Renal pelvis (tissue), 4 donors: ENCODE results near the gene DDX20. TPM values are rescaled to one million over a fixed set of nuclear protein-coding genes. Genes with fewer than 3 reads are reported as not detected.
"Not testable (repeated sequence)": the region's sequence is repeated elsewhere in the genome, so short reads cannot be mapped to it uniquely, and the experiment has no call there.

Source experiments
- DNase-seq: peaks from one replicate; pipeline ENCODE4 v3.0.0-alpha.2; 2013
- polyA plus RNA-seq, 3 donors: library from polyadenylated mRNA; unstranded; fragments of 120-200 nt; gene quantifications; one replicate each; pipeline ENCODE4 v1.2.1, GENCODE V29; 2013; ENCODE audit not compliant: insufficient read length in 3 of 3

Gene DDX20
- polyA plus RNA-seq, 3 donors: 19.8 to 22.6 (median 20.3) TPM

DNA sequence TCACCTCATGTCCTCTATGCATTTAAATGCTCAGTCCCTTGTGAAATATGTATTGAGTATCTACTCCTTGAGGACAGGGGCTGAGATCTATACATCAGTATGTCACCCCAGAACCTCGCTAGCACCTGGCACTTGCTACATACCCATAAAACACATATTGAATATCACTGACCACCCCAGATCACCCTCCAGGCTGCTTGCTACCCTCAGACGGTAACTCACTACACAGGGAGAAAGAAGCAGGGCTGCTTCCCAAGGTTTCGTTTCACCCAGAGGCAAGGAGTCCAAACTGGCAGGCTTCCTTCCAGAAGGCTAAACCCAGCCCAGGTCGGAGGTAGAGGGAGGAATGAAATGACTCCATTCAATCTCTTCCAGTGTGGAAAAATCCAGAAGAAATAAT, 25.0 kb upstream of the DDX20 start:
- no peak for DNase-seq

- no peak for DNase-seq
Observed at GRCh38 chr1:111731956-111732355, 23.7 kb upstream of the DDX20 start.

- no peak for DNase-seq
Observed at GRCh38 chr1:111732718-111733117, 23.0 kb upstream of the DDX20 start.

- no peak for DNase-seq
Observed at GRCh38 chr1:111733183-111733991, 22.3 kb upstream of the DDX20 start.

DNA sequence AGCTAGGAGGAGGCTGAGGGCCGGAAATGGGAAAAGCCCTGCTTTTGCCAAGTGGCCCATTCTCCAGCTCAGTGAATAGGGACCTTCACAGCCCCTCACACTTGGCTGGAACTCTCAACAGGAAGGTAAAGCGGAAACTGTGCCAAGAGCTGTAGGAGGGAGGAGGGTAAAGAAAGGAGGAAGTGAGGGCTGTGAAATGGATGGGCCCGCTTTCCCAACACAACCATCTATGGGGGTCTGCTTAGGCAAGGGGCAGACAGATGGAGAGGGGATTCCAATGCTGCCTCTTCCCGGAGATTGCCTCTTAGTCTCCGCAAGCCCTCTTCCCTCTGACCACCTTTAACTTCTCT, 21.7 kb upstream of the DDX20 start:
- no peak for DNase-seq

DNA sequence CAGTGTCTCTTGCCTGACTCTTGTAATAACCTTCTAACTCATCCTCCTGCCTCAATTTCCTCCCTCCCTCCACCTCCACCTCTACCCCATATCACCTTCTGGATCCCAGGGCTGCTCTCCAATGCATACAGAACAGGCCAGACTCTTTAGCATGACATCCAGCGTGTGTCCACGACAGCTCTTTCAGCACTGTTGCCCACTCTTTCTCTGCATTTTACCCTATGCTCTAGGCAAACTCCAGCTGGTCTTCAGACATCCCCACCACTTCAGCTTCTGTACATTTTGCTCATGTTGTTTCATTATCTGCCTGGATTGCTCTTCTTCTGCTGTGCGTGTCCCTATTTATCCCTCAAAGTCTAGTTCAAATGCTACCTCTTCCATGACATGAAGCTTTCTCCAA, 21.3 kb upstream of the DDX20 start:
- DNase-seq: no peak

- DNase-seq: no peak
Observed at GRCh38 chr1:111734856-111735255, 20.8 kb upstream of the DDX20 start.

GRCh38 chr1:111735321-111735720, 20.4 kb upstream of the DDX20 start:
- DNase-seq: no peak

- DNase-seq: peak; percentile 51
Observed at GRCh38 chr1:111735858-111736544, 19.7 kb upstream of the DDX20 start.

DNA sequence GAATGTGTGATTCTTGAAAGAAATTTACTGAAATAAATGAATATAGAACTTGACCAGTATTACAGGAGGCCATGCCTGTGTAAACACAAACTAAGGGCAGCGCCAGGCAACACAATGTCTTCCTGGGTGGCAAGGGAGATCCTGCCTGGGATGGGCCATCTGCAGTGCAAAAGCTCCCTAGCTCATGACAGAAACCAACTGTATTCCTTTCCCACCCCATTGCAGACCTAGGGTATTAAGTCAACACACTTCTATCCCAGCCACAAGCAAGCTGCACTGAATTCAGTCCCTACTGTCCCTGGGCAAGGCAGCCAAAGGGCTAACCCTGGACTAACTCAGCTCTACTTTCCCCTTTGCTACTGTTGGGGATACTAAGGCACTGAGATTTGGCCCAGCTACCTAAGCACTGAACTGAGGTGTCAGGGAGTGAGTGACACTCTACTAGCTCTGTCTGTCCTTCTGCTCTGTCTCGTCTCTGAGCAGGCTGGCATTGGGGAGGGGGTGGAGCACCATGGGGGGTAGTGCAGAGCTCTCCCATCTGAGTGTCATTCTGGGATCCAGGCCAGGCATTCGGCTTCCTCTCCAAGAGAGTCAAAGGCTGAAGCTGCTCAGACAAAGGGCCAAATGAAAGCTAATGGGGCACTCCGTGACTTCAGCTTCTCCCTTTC, 19.0 kb upstream of the DDX20 start:
- no peak for DNase-seq

GRCh38 chr1:111737216-111738132, 18.2 kb upstream of the DDX20 start:
- no peak for DNase-seq

GRCh38 chr1:111738133-111738435, 17.6 kb upstream of the DDX20 start:
- DNase-seq: no peak

DNA sequence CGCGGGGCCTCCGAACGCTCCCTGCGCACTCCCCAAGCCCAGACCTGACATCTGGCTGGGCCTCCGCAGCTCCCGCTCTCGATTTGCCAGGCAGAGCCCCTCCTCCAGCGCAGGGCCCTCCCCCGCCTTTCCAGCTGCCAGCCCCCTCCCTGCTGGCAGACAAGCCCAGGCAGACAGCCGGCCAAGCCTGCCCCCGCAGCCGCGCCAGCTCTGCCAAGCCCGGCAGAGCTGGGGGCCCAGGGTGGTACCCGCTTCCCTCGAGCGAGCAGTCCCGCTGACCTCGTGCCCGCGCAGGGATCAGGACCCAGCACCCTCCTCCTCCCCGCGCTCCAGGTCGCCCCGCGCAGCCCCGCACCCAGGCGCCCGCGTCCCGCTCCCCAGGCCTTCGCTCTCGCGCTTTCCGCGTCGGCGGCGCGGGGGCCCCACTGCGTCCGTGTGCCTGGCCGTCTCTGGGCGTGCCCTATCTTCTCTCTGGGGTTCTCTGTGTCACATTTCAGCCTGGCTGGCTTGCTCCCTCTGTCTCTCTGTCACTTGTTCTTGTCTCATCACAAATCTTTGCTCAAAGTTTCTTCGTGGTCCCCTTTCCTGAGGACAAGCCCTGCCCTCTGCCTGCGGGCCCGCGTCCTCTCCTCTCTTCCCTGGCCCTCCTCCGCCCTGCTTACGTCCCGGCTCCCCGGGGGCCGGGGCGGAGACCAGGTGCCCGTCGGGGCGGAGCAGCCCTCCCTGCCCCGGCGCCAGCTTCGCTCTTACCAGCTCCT, 17.1 kb upstream of the DDX20 start:
- DNase-seq: peak; percentile 62

DNA sequence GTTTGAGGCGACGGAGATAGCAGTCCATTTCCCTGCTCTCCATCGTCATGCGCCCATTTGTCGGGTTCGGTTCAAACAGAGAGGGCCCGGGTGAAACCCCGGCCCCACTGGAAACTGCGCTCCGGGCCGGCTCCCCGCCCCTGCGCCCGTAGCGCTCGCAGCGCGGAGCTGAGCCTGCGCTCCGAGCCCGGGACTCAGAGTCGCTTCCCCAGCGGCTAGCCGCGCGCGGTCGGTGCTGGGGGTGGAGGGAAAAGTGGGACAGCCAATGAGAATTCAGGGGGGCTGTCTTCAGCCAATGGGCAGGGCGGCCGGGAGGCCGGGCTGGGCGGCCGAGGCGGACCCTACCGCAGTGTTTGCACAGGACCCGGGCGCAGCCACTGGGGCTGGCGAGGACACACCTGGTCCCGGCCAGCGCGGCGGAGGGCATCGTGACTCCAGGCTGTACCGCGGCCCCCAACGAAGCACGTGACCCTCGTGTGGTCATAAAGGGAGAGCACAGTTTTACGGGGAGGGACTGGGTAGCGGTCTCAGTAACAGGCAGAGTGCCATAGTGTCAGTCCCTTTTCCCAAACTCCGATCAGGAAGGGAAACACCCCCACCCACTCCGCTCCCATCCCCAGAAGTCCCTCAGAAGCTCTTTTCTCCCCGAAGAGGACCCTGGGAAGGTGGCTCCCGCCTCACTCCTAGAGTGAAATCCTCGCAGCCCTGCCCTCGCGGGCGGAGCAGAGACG, 16.3 kb upstream of the DDX20 start, which contains the start of gene INKA2:
INKA2 (minus strand) TSS at position 202 of the 731 bp plus-strand sequence; CDS start at position 49, 153 bp downstream.
- peak; percentile 75 for DNase-seq

DNA sequence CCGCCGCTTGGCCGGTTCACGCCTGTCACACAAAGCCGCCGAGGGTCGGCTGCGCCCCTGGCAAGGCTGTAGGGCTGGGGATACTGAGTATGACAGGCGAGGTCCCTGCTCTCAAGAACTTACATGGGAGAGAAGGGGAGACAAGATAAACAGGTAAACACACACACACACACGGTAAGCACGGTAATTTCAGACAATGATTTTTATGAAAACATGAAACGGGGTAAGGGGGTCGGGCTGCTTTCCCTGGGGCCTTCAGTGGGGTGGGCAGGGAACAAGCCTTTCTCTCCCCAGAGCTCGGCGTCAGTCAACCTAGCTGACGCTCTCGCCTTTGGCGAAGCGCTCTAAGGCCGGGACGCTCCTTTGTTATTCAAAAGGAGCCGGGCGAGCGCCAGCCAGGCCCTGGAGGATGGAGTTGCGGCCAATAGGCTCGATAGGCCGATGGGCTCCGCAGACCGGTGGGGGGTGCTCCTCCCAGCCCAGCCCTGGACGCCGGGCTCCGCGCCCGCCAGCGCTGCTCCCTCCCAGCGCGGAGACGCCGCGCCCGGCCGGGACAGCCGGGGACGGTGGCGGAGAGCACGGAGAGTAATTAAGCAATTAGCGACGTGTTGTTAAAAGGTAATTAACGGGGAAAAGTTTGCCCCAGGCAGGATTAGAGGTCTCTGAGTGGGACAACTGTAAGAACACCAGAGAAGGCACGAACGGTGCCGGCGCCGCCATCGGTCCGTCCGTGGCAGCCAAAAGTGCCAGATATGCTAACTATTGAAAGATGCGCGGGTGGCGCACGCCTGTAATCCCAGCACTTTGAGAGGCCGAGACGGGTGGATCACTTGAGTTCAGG, 15.6 kb upstream of the DDX20 start:
- no peak for DNase-seq

- not testable (repeated sequence) for DNase-seq
Observed at GRCh38 chr1:111742292-111742691, 13.4 kb upstream of the DDX20 start.

DNA sequence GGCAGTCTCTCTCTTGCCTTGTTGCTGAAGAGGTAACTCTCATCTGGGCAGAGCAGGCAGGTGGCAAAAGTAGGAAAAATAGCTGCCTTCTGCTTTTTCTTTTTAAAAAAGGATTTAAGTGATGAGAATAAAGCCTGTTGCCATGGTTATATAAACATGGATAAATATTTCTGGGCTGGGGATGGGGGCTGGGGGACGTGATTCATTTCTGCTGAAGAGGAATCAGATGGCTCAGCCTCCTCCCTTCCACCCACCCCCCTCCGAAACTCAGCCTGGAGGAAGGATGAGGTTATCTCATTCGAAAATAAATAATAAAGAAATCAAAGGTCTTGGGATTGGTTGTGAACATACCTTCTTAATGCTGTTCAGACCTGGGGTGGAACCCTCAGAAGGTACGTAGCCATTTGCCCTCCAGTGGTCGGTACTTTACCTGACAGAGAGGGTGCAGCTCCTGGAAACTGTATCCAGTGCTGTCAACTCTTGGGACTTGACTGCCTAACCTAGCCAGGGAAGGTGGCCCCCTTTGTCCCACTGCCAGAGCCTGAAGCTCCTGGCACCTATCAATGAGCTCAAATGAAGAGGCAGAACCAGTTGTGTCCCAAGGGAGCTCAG, 12.7 kb upstream of the DDX20 start:
- DNase-seq: no peak

GRCh38 chr1:111743679-111744101, 12.0 kb upstream of the DDX20 start:
- no peak for DNase-seq
